Measurements from ENCODE around the gene HLA-DRB1. TPM values are rescaled to one million over a fixed set of nuclear protein-coding genes. Genes with fewer than 3 reads are reported as not detected.

HLA-DRB1 gene
- total and polyA plus RNA-seq, 8 donors = 4.1 to 111 (median 24.2) TPM

DNA sequence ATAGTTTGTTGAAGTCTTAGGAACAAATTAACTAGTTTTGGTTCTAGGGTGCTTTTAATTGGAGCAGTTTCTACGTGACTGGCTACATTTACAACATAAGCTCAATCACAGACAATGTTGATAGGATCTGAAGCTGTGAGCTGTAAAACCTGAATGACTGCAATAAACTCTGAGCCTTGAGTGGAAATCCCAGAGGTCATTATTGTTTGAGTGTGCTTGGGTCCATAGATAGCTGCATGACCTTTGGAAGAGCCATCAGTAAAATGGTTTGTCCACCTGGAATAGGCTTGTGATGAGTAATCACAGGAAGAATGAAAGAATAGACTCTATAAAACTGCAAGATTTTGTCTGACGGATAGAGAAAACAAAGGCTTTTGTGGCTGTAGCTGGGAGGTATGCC, 26.7 kb downstream of the HLA-DRB1 start:
- no peak for DNase-seq
- WGBS, 5 donors = 0 to 57% (median 35%) methylated on average over 1 to 2 of the region's 2 CpGs; no CpG with 5 or more reads in 2 of the 5 donors
- H3K27ac ChIP-seq = no peak overlapping the region
- no peaks in the 10 kb centered on the region for H3K36me3 ChIP-seq
- H3K9me3 ChIP-seq = no peaks in the 10 kb centered on the region
- TF ChIP-seq EP300 (IDR thresholded peaks at IDR 0.05) = no peak
- TF ChIP-seq, protein P1, sequence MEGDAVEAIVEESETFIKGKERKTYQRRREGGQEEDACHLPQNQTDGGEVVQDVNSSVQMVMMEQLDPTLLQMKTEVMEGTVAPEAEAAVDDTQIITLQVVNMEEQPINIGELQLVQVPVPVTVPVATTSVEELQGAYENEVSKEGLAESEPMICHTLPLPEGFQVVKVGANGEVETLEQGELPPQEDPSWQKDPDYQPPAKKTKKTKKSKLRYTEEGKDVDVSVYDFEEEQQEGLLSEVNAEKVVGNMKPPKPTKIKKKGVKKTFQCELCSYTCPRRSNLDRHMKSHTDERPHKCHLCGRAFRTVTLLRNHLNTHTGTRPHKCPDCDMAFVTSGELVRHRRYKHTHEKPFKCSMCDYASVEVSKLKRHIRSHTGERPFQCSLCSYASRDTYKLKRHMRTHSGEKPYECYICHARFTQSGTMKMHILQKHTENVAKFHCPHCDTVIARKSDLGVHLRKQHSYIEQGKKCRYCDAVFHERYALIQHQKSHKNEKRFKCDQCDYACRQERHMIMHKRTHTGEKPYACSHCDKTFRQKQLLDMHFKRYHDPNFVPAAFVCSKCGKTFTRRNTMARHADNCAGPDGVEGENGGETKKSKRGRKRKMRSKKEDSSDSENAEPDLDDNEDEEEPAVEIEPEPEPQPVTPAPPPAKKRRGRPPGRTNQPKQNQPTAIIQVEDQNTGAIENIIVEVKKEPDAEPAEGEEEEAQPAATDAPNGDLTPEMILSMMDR (IDR thresholded peaks at IDR 0.05) = no peak
- no peak for TF ChIP-seq POLR2AphosphoS5 (IDR thresholded peaks at IDR 0.05)
- no peak for TF ChIP-seq POLR2A (IDR thresholded peaks at IDR 0.05)
- intact Hi-C loops (cut with DNase I; ENCODE audit: low total_unique reads) = no loop called here
- no peaks in the 10 kb centered on the region for H3K27me3 ChIP-seq
- no peak overlapping the region for H3K4me3 ChIP-seq
- no peaks in the 10 kb centered on the region for H3K4me1 ChIP-seq

GRCh38 chr6:32559747-32560146, 29.9 kb downstream of the HLA-DRB1 start:
- TF ChIP-seq, protein P1 (IDR thresholded peaks at IDR 0.05) = no peak
- TF ChIP-seq EP300 (IDR thresholded peaks at IDR 0.05) (no peak), POLR2AphosphoS5 (IDR thresholded peaks at IDR 0.05) (no peak)
- WGBS, 5 donors = 76 to 80% methylated on average over 4 to 7 of the region's 7 CpGs; no CpG with 5 or more reads in 3 of the 5 donors
- no peak for DNase-seq
- no peaks in the 10 kb centered on the region for H3K27me3 ChIP-seq
- H3K4me1 ChIP-seq = no peaks in the 10 kb centered on the region
- H3K4me3 ChIP-seq = no peak overlapping the region
- H3K9me3 ChIP-seq = no peaks in the 10 kb centered on the region
- no peaks in the 10 kb centered on the region for H3K36me3 ChIP-seq
- intact Hi-C loops (cut with DNase I; ENCODE audit: low total_unique reads) = no loop called here
- no peak overlapping the region for H3K27ac ChIP-seq

GRCh38 chr6:32558426-32559057, 31.1 kb downstream of the HLA-DRB1 start:
- DNase-seq = no peak
- H3K36me3 ChIP-seq = no peaks in the 10 kb centered on the region
- no peaks in the 10 kb centered on the region for H3K9me3 ChIP-seq
- no peak overlapping the region for H3K27ac ChIP-seq
- WGBS, 5 donors = 9 to 53% (median 21%) methylated on average over 9 to 11 of the region's 13 CpGs
- TF ChIP-seq POLR2A (IDR thresholded peaks at IDR 0.05) (no peak), EP300 (IDR thresholded peaks at IDR 0.05) (no peak), POLR2AphosphoS5 (IDR thresholded peaks at IDR 0.05) (no peak)
- TF ChIP-seq, protein P1 (IDR thresholded peaks at IDR 0.05) = no peak
- intact Hi-C loops (cut with DNase I; ENCODE audit: low total_unique reads) = no loop called here
- no peaks in the 10 kb centered on the region for H3K4me1 ChIP-seq
- no peaks in the 10 kb centered on the region for H3K27me3 ChIP-seq
- no peak overlapping the region for H3K4me3 ChIP-seq

DNA sequence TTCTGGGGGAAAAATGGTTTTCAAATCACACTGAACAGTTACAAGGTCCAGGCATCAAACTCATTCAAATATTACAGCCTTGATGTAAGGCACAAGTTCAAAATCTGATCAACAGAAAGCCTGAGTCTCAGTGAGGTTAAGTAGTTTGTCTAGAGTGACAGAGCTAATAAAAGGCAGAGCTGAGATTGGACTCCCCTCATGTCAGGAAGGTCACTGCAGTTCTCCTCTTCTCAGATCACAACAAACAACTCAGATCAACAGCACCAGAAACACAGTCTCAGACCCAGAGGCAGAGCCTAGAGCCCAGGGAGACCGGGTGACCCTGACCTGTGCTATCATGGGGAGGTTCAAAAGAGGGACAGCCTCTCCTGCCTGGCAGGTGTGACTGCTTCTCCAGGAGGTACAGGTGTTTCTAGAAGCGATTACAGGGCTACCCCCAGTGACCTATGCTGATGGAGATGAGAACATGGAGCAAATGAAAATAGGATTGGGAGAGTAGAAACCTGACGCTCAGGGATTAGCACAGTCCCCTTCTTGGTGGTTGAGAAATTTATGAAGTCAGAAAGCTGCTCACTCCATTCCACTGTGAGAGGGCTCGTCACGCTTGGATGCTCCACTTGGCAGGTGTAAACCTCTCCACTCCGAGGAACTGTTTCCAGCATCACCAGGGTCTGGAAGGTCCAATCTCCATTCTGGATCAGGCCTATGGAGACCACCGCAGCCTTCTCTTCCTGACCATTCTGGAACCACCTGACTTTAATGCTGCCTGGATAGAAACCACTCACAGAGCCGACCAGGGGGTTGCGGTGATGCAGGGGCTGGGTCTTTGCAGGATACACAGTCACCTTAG, 35.3 kb downstream of the HLA-DRB1 start:
- Histone ChIP-seq H3K27me3 (no peaks in the 10 kb centered on the region), H3K4me1 (no peaks in the 10 kb centered on the region), H3K36me3 (no peaks in the 10 kb centered on the region), H3K27ac (no peak overlapping the region), H3K9me3 (no peaks in the 10 kb centered on the region), H3K4me3 (no peak overlapping the region)
- WGBS, 5 donors = 57 to 100% (median 69%) methylated on average over 1 to 8 of the region's 9 CpGs
- TF ChIP-seq POLR2AphosphoS5 (IDR thresholded peaks at IDR 0.05) = no peak
- TF ChIP-seq EP300 (IDR thresholded peaks at IDR 0.05) = no peak
- TF ChIP-seq, protein P1 (IDR thresholded peaks at IDR 0.05) = no peak
- no peak for TF ChIP-seq POLR2A (IDR thresholded peaks at IDR 0.05)
- DNase-seq = no peak
- intact Hi-C loops (cut with DNase I; ENCODE audit: low total_unique reads) = no loop called here
